MM.1S (cell line): Measurements from ENCODE around the gene FAM124A.

ENCODE experiments used
- CTCF ChIP-seq: fragments of 300-600 bp; sonication (generic); IDR thresholded peaks from 2 replicates; pipeline ENCODE4 v1.5.1; 2016; ENCODE audit warnings: antibody characterized with exemption, low read length, mixed read lengths
- EZH2 ChIP-seq: fragments of 300-600 bp; sonication (generic); optimal IDR thresholded peaks from 2 replicates; pipeline ENCODE3; 2017; ENCODE audit warnings: low read depth, mild to moderate bottlenecking, antibody characterized with exemption, low read length, mixed read lengths
- EZH2phosphoT487 ChIP-seq: fragments of 300-600 bp; sonication (generic); IDR thresholded peaks from 2 replicates; pipeline ENCODE4 v1.6.1; 2018; ENCODE audit warnings: antibody characterized with exemption, low read length

- no peak for TF ChIP-seq CTCF
- no peak for TF ChIP-seq EZH2phosphoT487
- TF ChIP-seq EZH2 = no peak
Observed at GRCh38 chr13:51236491-51236792, 14.2 kb downstream of the FAM124A start.
